Cardiac muscle cell (in vitro differentiated cells and primary cell): ENCODE data around the gene DOHH. TPM values are rescaled to one million over a fixed set of nuclear protein-coding genes. Genes with fewer than 3 reads are reported as not detected.
"Not testable (repeated sequence)": the region's sequence is repeated elsewhere in the genome, so short reads cannot be mapped to it uniquely, and the experiment has no call there.

Source experiments
- DNase-seq, 2 donors: peaks; one replicate each; pipeline versions ENCODE4 v3.0.0 to v3.0.0-alpha.2; 2010 to 2017; ENCODE audit warnings: low read depth in 1 of 2, low spot score in 1 of 2
- H3K27ac ChIP-seq: fragments of 200-600 bp; sonication (generic); 2 replicates; pipeline ENCODE4 v1.5.1; 2016
- H3K27me3 ChIP-seq: fragments of 200-600 bp; sonication (generic); 2 replicates; pipeline ENCODE4 v1.6.0; 2016; ENCODE audit warnings: control low read depth
- H3K36me3 ChIP-seq: fragments of 200-600 bp; sonication (generic); 2 replicates; pipeline ENCODE4 v1.5.1; 2016; ENCODE audit warnings: control low read depth
- H3K4me1 ChIP-seq: fragments of 200-600 bp; sonication (generic); 2 replicates; pipeline ENCODE4 v1.8.1; 2017; ENCODE audit warnings: low read depth, mild to moderate bottlenecking, mixed run types
- H3K4me3 ChIP-seq: fragments of 200-600 bp; sonication (generic); 2 replicates; pipeline ENCODE4 v1.5.1; 2016; ENCODE audit warnings: mild to moderate bottlenecking
- H3K9me3 ChIP-seq: fragments of 200-600 bp; sonication (generic); 2 replicates; pipeline ENCODE4 v1.5.1; 2017; ENCODE audit warnings: low read depth, mild to moderate bottlenecking, control low read depth
- CTCF ChIP-seq: IDR thresholded peaks from 2 replicates; pipeline ENCODE4 v1.5.1; 2012; ENCODE audit warnings: low read depth, mild to moderate bottlenecking, low read length
- polyA plus RNA-seq: library from polyadenylated mRNA; unstranded; fragments of >200 nt; fragmentation: Nextera tagmentation; extraction: Ambion mirVana; gene quantifications from 2 replicates; pipeline ENCODE4 v1.2.1, GENCODE V29; 2016
- total RNA-seq: library from RNA; depleted of rRNA; stranded (reverse); fragments of >200 nt; gene quantifications from 2 replicates; pipeline ENCODE4 v1.2.3, GENCODE V29; 2016

The DOHH gene
- total and polyA plus RNA-seq, 2 experiments from 2014 or later: 16.2 to 21.0 TPM

- no peaks in the 10 kb centered on the region for H3K4me1 ChIP-seq
- H3K9me3 ChIP-seq: no peaks in the 10 kb centered on the region
- no peak for TF ChIP-seq CTCF
- DNase-seq: no peak
- no peaks in the 10 kb centered on the region for H3K27me3 ChIP-seq
- H3K36me3 ChIP-seq: peaks cover 22% of the 10 kb centered on the region
- no peak overlapping the region for H3K4me3 ChIP-seq
- no peak overlapping the region for H3K27ac ChIP-seq
Measured at GRCh38 chr19:3533563-3534216, 33.2 kb upstream of the DOHH start.

GRCh38 chr19:3533033-3533432 lies 32.6 kb upstream of the DOHH start:
- DNase-seq: no peak
- no peak for TF ChIP-seq CTCF
- Histone ChIP-seq H3K4me1 (no peaks in the 10 kb centered on the region), H3K4me3 (no peak overlapping the region), H3K27me3 (no peaks in the 10 kb centered on the region), H3K27ac (no peak overlapping the region), H3K36me3 (peaks cover 22% of the 10 kb centered on the region), H3K9me3 (no peaks in the 10 kb centered on the region)

GRCh38 chr19:3532154-3532786 lies 31.8 kb upstream of the DOHH start:
- no peak for DNase-seq
- Histone ChIP-seq H3K27ac (no peak overlapping the region), H3K4me3 (no peak overlapping the region), H3K36me3 (peaks cover 29% of the 10 kb centered on the region), H3K27me3 (no peaks in the 10 kb centered on the region), H3K4me1 (no peaks in the 10 kb centered on the region), H3K9me3 (no peaks in the 10 kb centered on the region)
- no peak for TF ChIP-seq CTCF

- DNase-seq: no peak
- Histone ChIP-seq H3K36me3 (peaks cover 34% of the 10 kb centered on the region), H3K9me3 (no peaks in the 10 kb centered on the region), H3K27ac (no peak overlapping the region), H3K4me1 (no peaks in the 10 kb centered on the region), H3K4me3 (no peak overlapping the region), H3K27me3 (no peaks in the 10 kb centered on the region)
- TF ChIP-seq CTCF: no peak
Measured at GRCh38 chr19:3531716-3532115, 31.2 kb upstream of the DOHH start.

GRCh38 chr19:3530389-3530788 lies 29.9 kb upstream of the DOHH start:
- H3K9me3 ChIP-seq: no peaks in the 10 kb centered on the region
- no peak overlapping the region for H3K27ac ChIP-seq
- no peaks in the 10 kb centered on the region for H3K27me3 ChIP-seq
- H3K4me1 ChIP-seq: no peaks in the 10 kb centered on the region
- H3K36me3 ChIP-seq: peaks cover 38% of the 10 kb centered on the region
- no peak for TF ChIP-seq CTCF
- H3K4me3 ChIP-seq: no peak overlapping the region
- DNase-seq: no peak

GRCh38 chr19:3529299-3529698 lies 28.8 kb upstream of the DOHH start:
- not testable (repeated sequence) for DNase-seq, H3K9me3 ChIP-seq, H3K27ac ChIP-seq, H3K27me3 ChIP-seq, H3K4me3 ChIP-seq, H3K4me1 ChIP-seq
- peaks cover 33% of the 10 kb centered on the region for H3K36me3 ChIP-seq
